ENCODE results near the gene CYP2F1. TPM values are rescaled to one million over a fixed set of nuclear protein-coding genes. Genes with fewer than 3 reads are reported as not detected.
"Not testable (repeated sequence)": the region's sequence is repeated elsewhere in the genome, so short reads cannot be mapped to it uniquely, and the experiment has no call there.

The CYP2F1 gene
- total RNA-seq, 3 donors from 2014 or later (not counting 1 experiment from before 2014, with no cell fraction given) = 0.93 to 4.7 (median 4.5) TPM

- Mint-ChIP-seq H3K27ac (no peak overlapping the region), H3K36me3 (no peaks in the 10 kb centered on the region), H3K9me3 (no peaks in the 10 kb centered on the region), H3K4me3 (no peak overlapping the region), H3K27me3 (ENCODE audit: low read depth in 2 of 2) (peaks cover 0 to 3% of the 10 kb centered on the region in 2 donors), H3K4me1 (peaks cover 0 to 6% of the 10 kb centered on the region in 2 donors)
- Histone ChIP-seq H3K9me3 (ENCODE audit: control insufficient read depth, insufficient read depth, low read length) (no peaks in the 10 kb centered on the region), H3K27ac (ENCODE audit: low read length) (no peak overlapping the region), H3K4me3 (ENCODE audit: low read length) (no peak overlapping the region), H3K4me1 (ENCODE audit: control insufficient read depth, insufficient read depth, low read length) (no peaks in the 10 kb centered on the region), H3K27me3 (ENCODE audit: control insufficient read depth, insufficient read depth, low read length) (no peaks in the 10 kb centered on the region), H3K36me3 (ENCODE audit: control insufficient read depth, insufficient read depth, low read length) (no peaks in the 10 kb centered on the region)
- DNase-seq (no peak), ATAC-seq (no peak)
- 85% methylated on average over 5 of the region's 5 CpGs for WGBS (ENCODE audit: insufficient coverage)
- intact Hi-C loops (cut with micrococcal nuclease) = no loop called here
- TF ChIP-seq CTCF (IDR thresholded peaks at IDR 0.05) = no peak
Observed at GRCh38 chr19:41111750-41112295, 2.4 kb upstream of the CYP2F1 start.

GRCh38 chr19:41112728-41113290, 1.4 kb upstream of the CYP2F1 start:
- intact Hi-C loops (cut with micrococcal nuclease) = no loop called here
- Mint-ChIP-seq H3K4me3 (no peak overlapping the region), H3K9me3 (peaks cover 0 to 2% of the 10 kb centered on the region in 2 donors), H3K4me1 (peaks cover 0 to 6% of the 10 kb centered on the region in 2 donors), H3K36me3 (no peaks in the 10 kb centered on the region), H3K27me3 (ENCODE audit: low read depth in 2 of 2) (peaks cover 0 to 3% of the 10 kb centered on the region in 2 donors), H3K27ac (no peak overlapping the region)
- Histone ChIP-seq H3K27me3 (ENCODE audit: control insufficient read depth, insufficient read depth, low read length) (no peaks in the 10 kb centered on the region), H3K4me1 (ENCODE audit: control insufficient read depth, insufficient read depth, low read length) (no peaks in the 10 kb centered on the region), H3K9me3 (ENCODE audit: control insufficient read depth, insufficient read depth, low read length) (no peaks in the 10 kb centered on the region), H3K4me3 (ENCODE audit: low read length) (no peak overlapping the region), H3K36me3 (ENCODE audit: control insufficient read depth, insufficient read depth, low read length) (no peaks in the 10 kb centered on the region), H3K27ac (ENCODE audit: low read length) (no peak overlapping the region)
- DNase-seq = no peak
- 86% methylated on average over 6 of the region's 7 CpGs for WGBS (ENCODE audit: insufficient coverage)
- TF ChIP-seq CTCF (IDR thresholded peaks at IDR 0.05) = no peak
- no peak for ATAC-seq

GRCh38 chr19:41116261-41116660, 2.0 kb downstream of the CYP2F1 start:
- H3K9me3 ChIP-seq (ENCODE audit: control insufficient read depth, insufficient read depth, low read length) = no peaks in the 10 kb centered on the region
- H3K4me1 ChIP-seq (ENCODE audit: control insufficient read depth, insufficient read depth, low read length) = peaks cover 19% of the 10 kb centered on the region
- ATAC-seq = no peak
- no peak overlapping the region for H3K27ac ChIP-seq (ENCODE audit: low read length)
- peaks cover 15 to 25% of the 10 kb centered on the region in 2 donors for H3K4me1 Mint-ChIP-seq
- H3K27ac Mint-ChIP-seq = peak overlapping the region in 1 of 2 donors; percentile 34
- H3K9me3 Mint-ChIP-seq = peaks cover 0 to 2% of the 10 kb centered on the region in 2 donors
- no peaks in the 10 kb centered on the region for H3K36me3 Mint-ChIP-seq
- no peaks in the 10 kb centered on the region for H3K36me3 ChIP-seq (ENCODE audit: control insufficient read depth, insufficient read depth, low read length)
- TF ChIP-seq CTCF (IDR thresholded peaks at IDR 0.05) = no peak
- DNase-seq = no peak
- no peak overlapping the region for H3K4me3 Mint-ChIP-seq
- intact Hi-C loops (cut with micrococcal nuclease) = no loop called here
- H3K27me3 ChIP-seq (ENCODE audit: control insufficient read depth, insufficient read depth, low read length) = no peaks in the 10 kb centered on the region
- peaks cover 0 to 3% of the 10 kb centered on the region in 2 donors for H3K27me3 Mint-ChIP-seq (ENCODE audit: low read depth in 2 of 2)
- 85% methylated on average over 8 of the region's 8 CpGs for WGBS (ENCODE audit: insufficient coverage)
- no peak overlapping the region for H3K4me3 ChIP-seq (ENCODE audit: low read length)

GRCh38 chr19:41120929-41121911, 7.0 kb downstream of the CYP2F1 start:
- H3K4me1 ChIP-seq (ENCODE audit: control insufficient read depth, insufficient read depth, low read length) = peaks cover 34% of the 10 kb centered on the region
- ATAC-seq = peak; percentile 85 to 91 (median 86)
- not testable (repeated sequence) for H3K9me3 Mint-ChIP-seq; H3K36me3 Mint-ChIP-seq; H3K27me3 ChIP-seq (ENCODE audit: control insufficient read depth, insufficient read depth, low read length); H3K36me3 ChIP-seq (ENCODE audit: control insufficient read depth, insufficient read depth, low read length); H3K4me3 ChIP-seq (ENCODE audit: low read length); H3K9me3 ChIP-seq (ENCODE audit: control insufficient read depth, insufficient read depth, low read length); H3K27me3 Mint-ChIP-seq (ENCODE audit: low read depth in 2 of 2)
- Mint-ChIP-seq H3K27ac (peak overlapping the region; percentile 84 to 96), H3K4me1 (peaks cover 27 to 52% of the 10 kb centered on the region in 2 donors), H3K4me3 (peak overlapping the region; percentile 59)
- DNase-seq = peak; percentile 78 to 96
- intact Hi-C loops (cut with micrococcal nuclease) = loop anchor here (1.0 to 5.0 kb wide), 5 partner anchors 141 to 654 kb away; partner anchors contain the start of genes BLVRB and SPTBN4
- peak overlapping the region; percentile 88 for H3K27ac ChIP-seq (ENCODE audit: low read length)
- 24% methylated on average over 27 of the region's 41 CpGs for WGBS (ENCODE audit: insufficient coverage)

- H3K4me1 Mint-ChIP-seq = peaks cover 39 to 63% of the 10 kb centered on the region in 2 donors
- intact Hi-C loops (cut with micrococcal nuclease) = loop anchor here (5.0 kb wide), 1 partner anchor 656 kb away; the partner anchor contains the start of genes BLVRB and SPTBN4
Observed at GRCh38 chr19:41122846-41123245, 8.6 kb downstream of the CYP2F1 start.

More at GRCh38 chr19:41122846-41123245, 8.6 kb downstream of the CYP2F1 start:
- not testable (repeated sequence) for H3K4me3 ChIP-seq (ENCODE audit: low read length); H3K4me3 Mint-ChIP-seq; ATAC-seq; H3K27me3 Mint-ChIP-seq (ENCODE audit: low read depth in 2 of 2); H3K9me3 ChIP-seq (ENCODE audit: control insufficient read depth, insufficient read depth, low read length); H3K27me3 ChIP-seq (ENCODE audit: control insufficient read depth, insufficient read depth, low read length); DNase-seq; H3K36me3 Mint-ChIP-seq; H3K9me3 Mint-ChIP-seq; H3K27ac ChIP-seq (ENCODE audit: low read length); H3K36me3 ChIP-seq (ENCODE audit: control insufficient read depth, insufficient read depth, low read length)
- peak overlapping the region; percentile 84 to 96 for H3K27ac Mint-ChIP-seq
- WGBS (ENCODE audit: insufficient coverage) = 85% methylated on average over 13 of the region's 13 CpGs
- H3K4me1 ChIP-seq (ENCODE audit: control insufficient read depth, insufficient read depth, low read length) = peaks cover 45% of the 10 kb centered on the region
